Neural cell (in vitro differentiated cells): ENCODE results near the gene CFDP1. TPM values are rescaled to one million over a fixed set of nuclear protein-coding genes. Genes with fewer than 3 reads are reported as not detected.
A peak's percentile ranks its signal among the peaks of the same experiment; 100 is the strongest.

Experiments
- H2AFZ ChIP-seq: fragments of 200-600, 300-800 bp; sonication (generic), shearing (Covaris generic); 2 replicates; pipeline ENCODE4 v1.6.0; 2014; ENCODE audit warnings: low read depth, mild to moderate bottlenecking, antibody characterized with exemption, low read length, moderate library complexity
- H3F3A ChIP-seq: fragments of 200-600 bp; shearing (Covaris generic); 2 replicates; pipeline ENCODE4 v1.6.1; 2016; ENCODE audit warnings: mild to moderate bottlenecking, moderate library complexity, mixed read lengths, antibody characterized with exemption, low read length; ENCODE audit not compliant: insufficient read depth, poor library complexity, severe bottlenecking
- H3K27ac ChIP-seq: fragments of 200-600, 300-800 bp; sonication (generic), shearing (Covaris generic); 2 replicates; pipeline ENCODE4 v1.5.1; 2014; ENCODE audit warnings: mild to moderate bottlenecking, low read length, moderate library complexity
- H3K27me3 ChIP-seq: fragments of 300-800, 200-600 bp; sonication (generic), shearing (Covaris generic); 2 replicates; pipeline ENCODE4 v1.6.0; 2014; ENCODE audit warnings: mild to moderate bottlenecking, low read depth, low read length, moderate library complexity; ENCODE audit not compliant: insufficient read depth
- H3K36me3 ChIP-seq: fragments of 300-800, 200-600 bp; sonication (generic), shearing (Covaris generic); 2 replicates; pipeline ENCODE4 v1.5.1; 2014; ENCODE audit warnings: mild to moderate bottlenecking, antibody characterized with exemption, low read length, moderate library complexity; ENCODE audit not compliant: insufficient read depth
- H3K4me2 ChIP-seq: fragments of 300-800, 200-600 bp; sonication (generic), shearing (Covaris generic); 2 replicates; pipeline ENCODE4 v1.6.0; 2014; ENCODE audit warnings: mild to moderate bottlenecking, low read length
- H3K4me3 ChIP-seq: fragments of 300-800, 200-600 bp; sonication (generic), shearing (Covaris generic); 2 replicates; pipeline ENCODE4 v1.5.1; 2014; ENCODE audit warnings: mild to moderate bottlenecking, low read length, moderate library complexity
- H3K79me2 ChIP-seq: fragments of 200-600 bp; shearing (Covaris generic); replicated peaks from 2 replicates; pipeline ENCODE4 v1.6.0; 2014; ENCODE audit warnings: mild to moderate bottlenecking, low read length, moderate library complexity; ENCODE audit not compliant: insufficient read depth
- H3K9ac ChIP-seq: fragments of 300-800, 200-600 bp; sonication (generic), shearing (Covaris generic); 2 replicates; pipeline ENCODE4 v1.6.1; 2016; ENCODE audit warnings: mild to moderate bottlenecking, low read length, mixed read lengths
- H3K9me2 ChIP-seq: fragments of 200-600 bp; shearing (Covaris generic); 2 replicates; pipeline ENCODE4 v1.6.1; 2016; ENCODE audit warnings: mild to moderate bottlenecking, low read length, mixed read lengths; ENCODE audit not compliant: insufficient read depth
- H3K9me3 ChIP-seq: fragments of 200-600, 300-800 bp; sonication (generic), shearing (Covaris generic); 2 replicates; pipeline ENCODE4 v1.6.1; 2016; ENCODE audit warnings: mild to moderate bottlenecking, mixed run types, low read length, moderate library complexity, mixed read lengths
- H4K20me1 ChIP-seq: fragments of 200-600 bp; shearing (Covaris generic); 2 replicates; pipeline ENCODE4 v1.6.1; 2016; ENCODE audit warnings: mild to moderate bottlenecking, mixed run types; ENCODE audit not compliant: insufficient read depth
- CTCF ChIP-seq: fragments of 450-650 bp; IDR thresholded peaks from 2 replicates; pipeline ENCODE4 v1.5.1; 2014; ENCODE audit warnings: antibody characterized with exemption, mild to moderate bottlenecking, moderate library complexity; ENCODE audit not compliant: poor library complexity, severe bottlenecking
- EP300 ChIP-seq: fragments of 450-650 bp; conservative IDR thresholded peaks from 2 replicates; pipeline ENCODE4 v1.6.1; 2014; ENCODE audit warnings: antibody characterized with exemption, mild to moderate bottlenecking, moderate library complexity; ENCODE audit not compliant: poor library complexity, severe bottlenecking
- EZH2 ChIP-seq: fragments of 200-600, 300-800 bp; shearing (Covaris generic), sonication (generic); IDR thresholded peaks from 2 replicates; pipeline ENCODE4 v1.6.1; 2014; ENCODE audit warnings: antibody characterized with exemption, low read length, borderline replicate concordance, mild to moderate bottlenecking; ENCODE audit not compliant: insufficient read depth, poor library complexity, severe bottlenecking
- MXI1 ChIP-seq: fragments of 450-650 bp; conservative IDR thresholded peaks from 2 replicates; pipeline ENCODE4 v1.6.1; 2014; ENCODE audit warnings: antibody characterized with exemption, mild to moderate bottlenecking; ENCODE audit not compliant: poor library complexity, severe bottlenecking
- POLR2AphosphoS5 ChIP-seq: IDR thresholded peaks from 2 replicates; pipeline ENCODE4 v1.6.1; 2012
- RAD21 ChIP-seq: fragments of 450-650 bp; conservative IDR thresholded peaks from 2 replicates; pipeline ENCODE4 v1.6.1; 2014; ENCODE audit warnings: antibody characterized with exemption, mild to moderate bottlenecking, moderate library complexity
- SMC3 ChIP-seq: fragments of 450-650 bp; conservative IDR thresholded peaks from 2 replicates; pipeline ENCODE4 v1.6.1; 2014; ENCODE audit warnings: antibody characterized with exemption, mild to moderate bottlenecking, moderate library complexity; ENCODE audit not compliant: poor library complexity
- TAF1 ChIP-seq: IDR thresholded peaks from 2 replicates; pipeline ENCODE4 v1.6.1; 2012; ENCODE audit warnings: low read depth
- polyA plus RNA-seq: library from polyadenylated mRNA; depleted of rRNA; stranded (reverse); fragments of >200 nt; gene quantifications from 2 replicates; pipeline ENCODE4 v1.2.3, GENCODE V29; 2014
- TF ChIP-seq, protein P1 (sequence below): IDR thresholded peaks from 2 replicates; pipeline ENCODE4 v1.6.1; 2012; ENCODE audit warnings: borderline replicate concordance

The CFDP1 gene
- polyA plus RNA-seq, 1 donor from 2014 or later: 201 TPM

DNA sequence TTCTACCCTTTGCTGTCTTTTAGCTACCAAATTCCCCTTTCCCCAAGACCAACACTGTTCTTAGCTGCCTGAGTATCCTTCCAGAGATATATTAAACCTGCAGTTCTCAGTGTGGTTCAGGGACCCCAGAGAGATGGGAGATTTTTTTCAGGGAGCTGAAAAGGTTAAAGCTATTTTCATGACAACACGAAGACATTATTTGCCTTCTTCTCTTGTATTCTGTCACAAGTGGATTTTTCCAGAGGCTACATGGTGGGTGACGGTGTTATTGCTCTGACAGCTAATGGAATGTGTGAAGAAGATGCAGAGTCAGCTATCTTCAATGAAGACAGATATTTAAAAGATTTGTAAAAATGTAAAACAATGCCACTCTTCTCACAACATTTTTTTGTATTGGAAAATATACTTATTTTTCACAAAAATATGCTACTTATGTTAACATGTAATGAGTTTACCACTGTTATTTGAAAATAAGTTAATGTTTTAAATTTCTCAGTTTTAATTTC, 69.0 kb downstream of the CFDP1 start:
- Histone ChIP-seq H3F3A (peaks cover 4% of the 10 kb centered on the region), H3K79me2 (no peaks in the 10 kb centered on the region), H3K9me2 (no peaks in the 10 kb centered on the region), H3K27me3 (no peaks in the 10 kb centered on the region), H2AFZ (no peak overlapping the region), H3K4me3 (peak overlapping the region; percentile 33), H3K9me3 (no peaks in the 10 kb centered on the region), H3K9ac (no peak overlapping the region), H3K27ac (peak overlapping the region; percentile 44), H3K36me3 (no peaks in the 10 kb centered on the region), H4K20me1 (no peaks in the 10 kb centered on the region), H3K4me2 (peak overlapping the region; percentile 37)
- TF ChIP-seq MXI1: peak; percentile 34
- peak; percentile 95 for TF ChIP-seq POLR2AphosphoS5
- no peak for TF ChIP-seq EZH2
- TF ChIP-seq, protein P1, sequence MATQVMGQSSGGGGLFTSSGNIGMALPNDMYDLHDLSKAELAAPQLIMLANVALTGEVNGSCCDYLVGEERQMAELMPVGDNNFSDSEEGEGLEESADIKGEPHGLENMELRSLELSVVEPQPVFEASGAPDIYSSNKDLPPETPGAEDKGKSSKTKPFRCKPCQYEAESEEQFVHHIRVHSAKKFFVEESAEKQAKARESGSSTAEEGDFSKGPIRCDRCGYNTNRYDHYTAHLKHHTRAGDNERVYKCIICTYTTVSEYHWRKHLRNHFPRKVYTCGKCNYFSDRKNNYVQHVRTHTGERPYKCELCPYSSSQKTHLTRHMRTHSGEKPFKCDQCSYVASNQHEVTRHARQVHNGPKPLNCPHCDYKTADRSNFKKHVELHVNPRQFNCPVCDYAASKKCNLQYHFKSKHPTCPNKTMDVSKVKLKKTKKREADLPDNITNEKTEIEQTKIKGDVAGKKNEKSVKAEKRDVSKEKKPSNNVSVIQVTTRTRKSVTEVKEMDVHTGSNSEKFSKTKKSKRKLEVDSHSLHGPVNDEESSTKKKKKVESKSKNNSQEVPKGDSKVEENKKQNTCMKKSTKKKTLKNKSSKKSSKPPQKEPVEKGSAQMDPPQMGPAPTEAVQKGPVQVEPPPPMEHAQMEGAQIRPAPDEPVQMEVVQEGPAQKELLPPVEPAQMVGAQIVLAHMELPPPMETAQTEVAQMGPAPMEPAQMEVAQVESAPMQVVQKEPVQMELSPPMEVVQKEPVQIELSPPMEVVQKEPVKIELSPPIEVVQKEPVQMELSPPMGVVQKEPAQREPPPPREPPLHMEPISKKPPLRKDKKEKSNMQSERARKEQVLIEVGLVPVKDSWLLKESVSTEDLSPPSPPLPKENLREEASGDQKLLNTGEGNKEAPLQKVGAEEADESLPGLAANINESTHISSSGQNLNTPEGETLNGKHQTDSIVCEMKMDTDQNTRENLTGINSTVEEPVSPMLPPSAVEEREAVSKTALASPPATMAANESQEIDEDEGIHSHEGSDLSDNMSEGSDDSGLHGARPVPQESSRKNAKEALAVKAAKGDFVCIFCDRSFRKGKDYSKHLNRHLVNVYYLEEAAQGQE: peak; percentile 92
- TF ChIP-seq CTCF: no peak
- no peak for TF ChIP-seq TAF1
- peak; percentile 94 for TF ChIP-seq EP300
- TF ChIP-seq RAD21: peak; percentile 31
- peak; percentile 37 for TF ChIP-seq SMC3

GRCh38 chr16:75362846-75363245, 70.5 kb downstream of the CFDP1 start:
- no peak overlapping the region for H3K9ac ChIP-seq
- no peaks in the 10 kb centered on the region for H3K9me2 ChIP-seq
- H3K36me3 ChIP-seq: no peaks in the 10 kb centered on the region
- H3F3A ChIP-seq: peaks cover 4% of the 10 kb centered on the region
- H4K20me1 ChIP-seq: no peaks in the 10 kb centered on the region
- H3K27ac ChIP-seq: no peak overlapping the region
- no peaks in the 10 kb centered on the region for H3K79me2 ChIP-seq
- TF ChIP-seq EZH2: no peak
- no peak for TF ChIP-seq RAD21
- TF ChIP-seq TAF1: no peak
- no peak for TF ChIP-seq MXI1
- TF ChIP-seq, protein P1: no peak
- TF ChIP-seq CTCF: no peak
- H3K4me2 ChIP-seq: no peak overlapping the region
- H3K4me3 ChIP-seq: no peak overlapping the region
- no peaks in the 10 kb centered on the region for H3K27me3 ChIP-seq
- no peak overlapping the region for H2AFZ ChIP-seq
- no peaks in the 10 kb centered on the region for H3K9me3 ChIP-seq
